Measurements from ENCODE around the gene FAM177A1. TPM values are rescaled to one million over a fixed set of nuclear protein-coding genes. Genes with fewer than 3 reads are reported as not detected.

FAM177A1 gene
- total and polyA plus RNA-seq, 2 of the 13 experiments (the other 11 are each of a cell fraction or from before 2014, with no cell fraction given): 72.9 to 119 TPM

GRCh38 chr14:35034440-35034833 lies 11.6 kb upstream of the FAM177A1 start:
- POLR2A ChIA-PET: interaction anchor here (6.3 kb wide), 1 partner anchor 12 kb away, joined by 46 read pairs; the partner anchor contains the start of gene FAM177A1
- Histone ChIP-seq H4K20me1 (ENCODE audit: insufficient read depth, low read length) (no peaks in the 10 kb centered on the region), H3K27me3 (ENCODE audit: control insufficient read depth in 1 of 2, insufficient read depth in 2 of 2, low read length in 2 of 2) (no peaks in the 10 kb centered on the region), H3K4me3 (replicated peaks in 1 of 3; ENCODE audit: insufficient read depth in 1 of 3, low read depth in 2 of 3, low read length in 3 of 3) (no peak overlapping the region), H3K36me3 (replicated peaks in 1 of 2; ENCODE audit: control insufficient read depth in 1 of 2, insufficient read depth in 2 of 2, low read length in 2 of 2) (peaks cover 4 to 7% of the 10 kb centered on the region in 2 experiments; a peak in 3 of 5 replicates), H3K4me2 (ENCODE audit: low read depth, low read length) (no peak overlapping the region), H3K4me1 (ENCODE audit: insufficient read depth, low read length) (peaks cover 22% of the 10 kb centered on the region), H2AFZ (ENCODE audit: low read length) (no peak overlapping the region), H3K9ac (ENCODE audit: insufficient read depth, low read depth, low read length) (no peak overlapping the region), H3K79me2 (ENCODE audit: insufficient read depth, low read length) (no peaks in the 10 kb centered on the region), H3K9me3 (ENCODE audit: low read length) (peaks cover 32% of the 10 kb centered on the region), H3K27ac (ENCODE audit: extremely low read length, insufficient read depth, low read length) (peak overlapping the region; percentile 34)
- no peak for FAIRE-seq
- intact Hi-C loops (cut with micrococcal nuclease; ENCODE audit: unreplicated experiment) (no loop called here), in situ Hi-C loops (cut with HindIII; ENCODE audit: extremely low pct_ligation_motif_present, low pct_unique_long_range_greater_than_20kb) (no loop called here)
- DNase-seq (ENCODE audit: low spot score): no peak
- WGBS (ENCODE audit: low lambda C conversion rate): 87% methylated on average over 5 of the region's 5 CpGs
- CTCF ChIA-PET (ENCODE audit: low intra/inter-chr PET ratio, low total read pairs): no interaction called here
- BruUV-seq (replicated peaks): no TSS peak
- ATAC-seq: peak; percentile 15
- no peak for TF ChIP-seq CBFB (CRISPR knock-in tag; IDR thresholded peaks at IDR 0.05)
- TF ChIP-seq ZGPAT (CRISPR knock-in tag; IDR thresholded peaks at IDR 0.05): no peak
- TF ChIP-seq ZNF543 (CRISPR knock-in tag; IDR thresholded peaks at IDR 0.05): peak; percentile 17; the same call in 1 of the 2 replicates
- TF ChIP-seq NR0B2 (CRISPR knock-in tag; IDR thresholded peaks at IDR 0.05): peak; percentile 59; the same call in 1 of the 2 replicates
- TF ChIP-seq ZSCAN29 (CRISPR knock-in tag; conservative IDR thresholded peaks at IDR 0.05): 0 out of 2 replicates have a peak, but pooled peaks have one; percentile 13
- TF ChIP-seq ZNF687 (CRISPR knock-in tag; IDR thresholded peaks at IDR 0.05): peak; percentile 40; the same call in 1 of the 2 replicates
- TF ChIP-seq SETDB1 (CRISPR knock-in tag; IDR thresholded peaks at IDR 0.05; ENCODE audit: borderline replicate concordance): peak; percentile 71; the same call in 1 of the 2 replicates
- peak; percentile 93 for TF ChIP-seq ZFP36 (IDR thresholded peaks at IDR 0.05; ENCODE audit: borderline replicate concordance, low read depth, low read length, partially characterized antibody)
- 0 out of 2 replicates have a peak, but pooled peaks have one; percentile 43 for TF ChIP-seq TRIM24 (CRISPR knock-in tag; IDR thresholded peaks at IDR 0.05)
- no peak for TF ChIP-seq ATRX (CRISPR knock-in tag; IDR thresholded peaks at IDR 0.05; ENCODE audit: borderline replicate concordance)
- TF ChIP-seq TEAD3 (CRISPR knock-in tag; optimal IDR thresholded peaks at IDR 0.05; ENCODE audit: borderline replicate concordance): no peak
- peak; percentile 100 for TF ChIP-seq ZNF280B (CRISPR knock-in tag; IDR thresholded peaks at IDR 0.05; ENCODE audit: borderline replicate concordance)
- no peak for TF ChIP-seq FOXA3 (CRISPR knock-in tag; IDR thresholded peaks at IDR 0.05)
- TF ChIP-seq CAMTA2 (CRISPR knock-in tag; IDR thresholded peaks at IDR 0.05; ENCODE audit: borderline replicate concordance): 0 out of 2 replicates have a peak, but pooled peaks have one; percentile 37
- peak; percentile 30; the same call in 1 of the 2 replicates for TF ChIP-seq RXRA (CRISPR knock-in tag; IDR thresholded peaks at IDR 0.05)
- TF ChIP-seq KDM5B (CRISPR knock-in tag; IDR thresholded peaks at IDR 0.05; ENCODE audit: borderline replicate concordance): peak; percentile 61; the same call in 1 of the 2 replicates
- 0 out of 2 replicates have a peak, but pooled peaks have one; percentile 39 for TF ChIP-seq ZMYM2 (CRISPR knock-in tag; IDR thresholded peaks at IDR 0.05)
